ENCODE results near the gene FGR.
A peak's percentile ranks its signal among the peaks of the same experiment; 100 is the strongest.
"Not testable (repeated sequence)": the region's sequence is repeated elsewhere in the genome, so short reads cannot be mapped to it uniquely, and the experiment has no call there.

Gene FGR

GRCh38 chr1:27646676-27647075, 11.7 kb upstream of the FGR start:
- H3K27me3 ChIP-seq (ENCODE audit: low read depth, low read length) = no peaks in the 10 kb centered on the region
- H3K4me3 ChIP-seq (ENCODE audit: low read depth in 1 of 2, low read length in 2 of 2) = no peak overlapping the region
- H3K4me1 ChIP-seq (ENCODE audit: control insufficient read depth in 1 of 2, insufficient read depth in 2 of 2, low read length in 2 of 2) = peaks cover 11 to 29% of the 10 kb centered on the region in 2 donors
- no peak overlapping the region for H3K27ac ChIP-seq (ENCODE audit: low read length)
- H3K9me3 ChIP-seq (ENCODE audit: control insufficient read depth in 1 of 2, low read length in 2 of 2) = no peaks in the 10 kb centered on the region
- no peaks in the 10 kb centered on the region for H3K36me3 ChIP-seq (ENCODE audit: control insufficient read depth in 1 of 2, insufficient read depth in 2 of 2, low read length in 2 of 2)

GRCh38 chr1:27645071-27645415, 10.1 kb upstream of the FGR start:
- no peaks in the 10 kb centered on the region for H3K9me3 ChIP-seq (ENCODE audit: control insufficient read depth in 1 of 2, low read length in 2 of 2)
- H3K36me3 ChIP-seq (ENCODE audit: control insufficient read depth in 1 of 2, insufficient read depth in 2 of 2, low read length in 2 of 2) = no peaks in the 10 kb centered on the region
- H3K4me1 ChIP-seq (ENCODE audit: control insufficient read depth in 1 of 2, insufficient read depth in 2 of 2, low read length in 2 of 2) = peaks cover 2 to 17% of the 10 kb centered on the region in 2 donors
- H3K4me3 ChIP-seq (ENCODE audit: low read depth in 1 of 2, low read length in 2 of 2) = no peak overlapping the region
- no peak overlapping the region for H3K27ac ChIP-seq (ENCODE audit: low read length)
- no peaks in the 10 kb centered on the region for H3K27me3 ChIP-seq (ENCODE audit: low read depth, low read length)

GRCh38 chr1:27644369-27645070, 9.5 kb upstream of the FGR start:
- no peaks in the 10 kb centered on the region for H3K9me3 ChIP-seq (ENCODE audit: control insufficient read depth in 1 of 2, low read length in 2 of 2)
- H3K27me3 ChIP-seq (ENCODE audit: low read depth, low read length) = no peaks in the 10 kb centered on the region
- no peak overlapping the region for H3K4me3 ChIP-seq (ENCODE audit: low read depth in 1 of 2, low read length in 2 of 2)
- no peaks in the 10 kb centered on the region for H3K36me3 ChIP-seq (ENCODE audit: control insufficient read depth in 1 of 2, insufficient read depth in 2 of 2, low read length in 2 of 2)
- peaks cover 0 to 12% of the 10 kb centered on the region in 2 donors for H3K4me1 ChIP-seq (ENCODE audit: control insufficient read depth in 1 of 2, insufficient read depth in 2 of 2, low read length in 2 of 2)
- no peak overlapping the region for H3K27ac ChIP-seq (ENCODE audit: low read length)

DNA sequence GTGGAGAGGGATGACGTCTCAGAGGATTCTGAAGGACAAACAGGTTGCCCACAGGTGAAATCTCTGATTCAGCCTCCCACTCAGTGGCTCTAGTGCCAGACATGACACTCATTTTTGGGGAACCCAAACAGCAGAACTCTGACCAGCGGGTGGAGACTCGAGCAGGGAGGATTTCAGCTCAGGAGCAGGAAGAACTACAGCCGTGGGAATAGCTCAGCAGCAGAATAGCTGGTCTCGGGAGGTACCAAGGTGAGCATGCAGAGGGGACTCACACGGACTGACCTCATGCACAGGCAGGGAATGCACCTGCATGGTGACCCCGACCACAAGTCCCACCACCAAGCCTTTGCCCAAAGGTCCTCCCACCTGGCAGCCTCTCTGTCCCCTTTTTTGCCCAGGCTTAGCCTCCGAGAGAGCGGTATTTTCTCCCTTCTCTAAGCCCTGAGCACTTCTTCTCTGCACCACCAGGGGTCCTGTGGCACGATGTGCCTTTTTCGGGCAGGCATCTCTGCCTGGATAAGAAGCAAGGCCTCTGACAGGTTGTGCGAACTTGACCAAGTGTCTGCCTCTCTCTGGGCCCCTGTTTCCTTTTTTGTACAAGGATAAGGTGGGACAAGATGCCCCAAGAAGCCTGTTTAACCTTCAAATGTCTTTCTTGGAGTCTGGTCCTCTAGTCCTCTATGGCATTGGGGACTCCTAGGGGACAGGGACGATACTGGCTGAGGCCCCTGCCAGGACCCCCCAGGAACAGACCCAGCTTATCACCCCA, 8.8 kb upstream of the FGR start:
- Histone ChIP-seq H3K9me3 (ENCODE audit: control insufficient read depth in 1 of 2, low read length in 2 of 2) (no peaks in the 10 kb centered on the region), H3K27ac (ENCODE audit: low read length) (no peak overlapping the region), H3K4me1 (ENCODE audit: control insufficient read depth in 1 of 2, insufficient read depth in 2 of 2, low read length in 2 of 2) (peaks cover 0 to 6% of the 10 kb centered on the region in 2 donors), H3K27me3 (ENCODE audit: low read depth, low read length) (no peaks in the 10 kb centered on the region), H3K4me3 (ENCODE audit: low read depth in 1 of 2, low read length in 2 of 2) (no peak overlapping the region), H3K36me3 (ENCODE audit: control insufficient read depth in 1 of 2, insufficient read depth in 2 of 2, low read length in 2 of 2) (no peaks in the 10 kb centered on the region)

DNA sequence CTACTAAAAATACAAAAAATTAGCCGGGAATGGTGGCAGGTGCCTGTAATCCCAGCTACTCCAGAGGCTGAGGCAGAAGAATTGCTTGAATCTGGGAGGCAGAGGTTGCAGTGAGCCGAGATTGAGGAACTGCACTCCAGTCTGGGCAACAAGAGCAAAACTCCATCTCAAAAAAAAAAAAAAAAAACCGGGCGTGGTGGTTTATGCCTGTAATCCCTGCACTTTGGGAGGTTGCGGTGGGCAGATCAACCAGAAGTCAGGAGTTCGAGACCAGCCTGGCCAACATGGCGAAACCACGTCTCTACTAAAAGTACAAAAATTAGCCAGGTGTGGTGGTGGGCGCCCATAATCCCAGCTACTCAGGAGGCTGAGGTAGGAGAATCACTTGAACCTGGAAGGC, 5.5 kb upstream of the FGR start:
- not testable (repeated sequence) for H3K4me3 ChIP-seq (ENCODE audit: low read depth in 1 of 2, low read length in 2 of 2); H3K9me3 ChIP-seq (ENCODE audit: control insufficient read depth in 1 of 2, low read length in 2 of 2); H3K27ac ChIP-seq (ENCODE audit: low read length); H3K27me3 ChIP-seq (ENCODE audit: low read depth, low read length); H3K36me3 ChIP-seq (ENCODE audit: control insufficient read depth in 1 of 2, insufficient read depth in 2 of 2, low read length in 2 of 2); H3K4me1 ChIP-seq (ENCODE audit: control insufficient read depth in 1 of 2, insufficient read depth in 2 of 2, low read length in 2 of 2)

- no peak overlapping the region for H3K27ac ChIP-seq (ENCODE audit: low read length)
- H3K27me3 ChIP-seq (ENCODE audit: low read depth, low read length) = peaks cover 1% of the 10 kb centered on the region
- H3K4me3 ChIP-seq (ENCODE audit: low read depth in 1 of 2, low read length in 2 of 2) = no peak overlapping the region
- peaks cover 0 to 3% of the 10 kb centered on the region in 2 donors for H3K4me1 ChIP-seq (ENCODE audit: control insufficient read depth in 1 of 2, insufficient read depth in 2 of 2, low read length in 2 of 2)
- no peaks in the 10 kb centered on the region for H3K36me3 ChIP-seq (ENCODE audit: control insufficient read depth in 1 of 2, insufficient read depth in 2 of 2, low read length in 2 of 2)
- no peaks in the 10 kb centered on the region for H3K9me3 ChIP-seq (ENCODE audit: control insufficient read depth in 1 of 2, low read length in 2 of 2)
Measured at GRCh38 chr1:27638805-27639204, 3.8 kb upstream of the FGR start.

GRCh38 chr1:27638047-27638734, 3.2 kb upstream of the FGR start:
- H3K9me3 ChIP-seq (ENCODE audit: control insufficient read depth in 1 of 2, low read length in 2 of 2) = no peaks in the 10 kb centered on the region
- no peak overlapping the region for H3K27ac ChIP-seq (ENCODE audit: low read length)
- peaks cover 7% of the 10 kb centered on the region for H3K27me3 ChIP-seq (ENCODE audit: low read depth, low read length)
- H3K36me3 ChIP-seq (ENCODE audit: control insufficient read depth in 1 of 2, insufficient read depth in 2 of 2, low read length in 2 of 2) = no peaks in the 10 kb centered on the region
- H3K4me3 ChIP-seq (ENCODE audit: low read depth in 1 of 2, low read length in 2 of 2) = no peak overlapping the region
- peaks cover 0 to 3% of the 10 kb centered on the region in 2 donors for H3K4me1 ChIP-seq (ENCODE audit: control insufficient read depth in 1 of 2, insufficient read depth in 2 of 2, low read length in 2 of 2)

- H3K36me3 ChIP-seq (ENCODE audit: control insufficient read depth in 1 of 2, insufficient read depth in 2 of 2, low read length in 2 of 2) = no peaks in the 10 kb centered on the region
- H3K27ac ChIP-seq (ENCODE audit: low read length) = no peak overlapping the region
- peaks cover 0 to 3% of the 10 kb centered on the region in 2 donors for H3K4me1 ChIP-seq (ENCODE audit: control insufficient read depth in 1 of 2, insufficient read depth in 2 of 2, low read length in 2 of 2)
- H3K4me3 ChIP-seq (ENCODE audit: low read depth in 1 of 2, low read length in 2 of 2) = no peak overlapping the region
- peaks cover 7% of the 10 kb centered on the region for H3K27me3 ChIP-seq (ENCODE audit: low read depth, low read length)
- H3K9me3 ChIP-seq (ENCODE audit: control insufficient read depth in 1 of 2, low read length in 2 of 2) = no peaks in the 10 kb centered on the region
Measured at GRCh38 chr1:27635396-27636142, 584 bp upstream of the FGR start.

- Histone ChIP-seq H3K36me3 (ENCODE audit: control insufficient read depth in 1 of 2, insufficient read depth in 2 of 2, low read length in 2 of 2) (no peaks in the 10 kb centered on the region), H3K27ac (ENCODE audit: low read length) (peak overlapping the region; percentile 69), H3K27me3 (ENCODE audit: low read depth, low read length) (peaks cover 7% of the 10 kb centered on the region), H3K9me3 (ENCODE audit: control insufficient read depth in 1 of 2, low read length in 2 of 2) (no peaks in the 10 kb centered on the region), H3K4me1 (ENCODE audit: control insufficient read depth in 1 of 2, insufficient read depth in 2 of 2, low read length in 2 of 2) (peaks cover 0 to 3% of the 10 kb centered on the region in 2 donors), H3K4me3 (ENCODE audit: low read depth in 1 of 2, low read length in 2 of 2) (peak overlapping the region; percentile 60 to 61)
Measured at GRCh38 chr1:27634177-27634984, 604 bp downstream of the FGR start.

DNA sequence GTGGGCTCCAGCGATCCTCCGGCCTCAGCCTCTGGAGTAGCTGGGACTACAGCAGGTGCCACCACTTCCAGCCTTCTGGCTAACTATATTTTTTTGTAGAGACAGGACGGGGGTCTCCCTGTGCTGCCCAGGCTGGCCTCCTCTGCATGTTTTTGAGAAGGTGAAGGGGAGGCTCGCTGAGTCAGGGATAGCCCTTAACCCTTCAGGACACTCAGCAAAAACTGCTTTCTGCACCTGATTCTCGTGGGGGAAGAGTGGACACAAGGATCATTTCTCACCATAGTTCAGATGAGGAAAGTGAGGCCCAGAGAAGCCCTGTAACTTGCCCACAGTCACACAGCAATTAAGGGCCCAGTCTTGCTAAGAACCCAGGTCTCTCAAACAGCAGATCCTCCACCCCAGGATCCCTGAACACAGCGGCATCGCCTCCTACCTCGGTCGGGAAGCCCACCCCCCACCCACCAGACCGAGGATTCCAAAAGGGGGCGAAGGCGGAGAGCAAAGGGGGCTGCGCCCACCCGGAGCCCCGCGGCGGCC, 1.3 kb downstream of the FGR start:
- H3K4me3 ChIP-seq (ENCODE audit: low read depth in 1 of 2, low read length in 2 of 2) = peak overlapping the region; percentile 60 to 61
- no peaks in the 10 kb centered on the region for H3K36me3 ChIP-seq (ENCODE audit: control insufficient read depth in 1 of 2, insufficient read depth in 2 of 2, low read length in 2 of 2)
- H3K27ac ChIP-seq (ENCODE audit: low read length) = peak overlapping the region; percentile 49
- H3K27me3 ChIP-seq (ENCODE audit: low read depth, low read length) = peaks cover 7% of the 10 kb centered on the region
- H3K4me1 ChIP-seq (ENCODE audit: control insufficient read depth in 1 of 2, insufficient read depth in 2 of 2, low read length in 2 of 2) = peaks cover 0 to 4% of the 10 kb centered on the region in 2 donors
- no peaks in the 10 kb centered on the region for H3K9me3 ChIP-seq (ENCODE audit: control insufficient read depth in 1 of 2, low read length in 2 of 2)

Measured in muscle layer of duodenum (tissue), 2 donors.